Astrocyte of the cerebellum (primary cell): ENCODE measurements around the gene BRAT1.

ENCODE experiments used
- DNase-seq: peaks from one replicate; pipeline ENCODE4 v3.0.0-alpha.2; 2011; ENCODE audit warnings: low read depth
- H3K4me3 ChIP-seq: 2 replicates; pipeline ENCODE4 v1.5.1; 2011; ENCODE audit warnings: mild to moderate bottlenecking, low read depth, low read length, moderate library complexity
- in situ Hi-C: cut with HindIII; loops from 2 replicates; pipeline ENCODE4 v1.10.0; 2017; ENCODE audit warnings: low sequenced_read_pairs
- TF ChIP-seq, protein P1 (sequence below): IDR thresholded peaks from 2 replicates; pipeline ENCODE4 v1.5.1; 2012; ENCODE audit warnings: low read length, low read depth, moderate library complexity, mild to moderate bottlenecking; ENCODE audit errors: missing control alignments

The BRAT1 gene

GRCh38 chr7:2559283-2559950 lies 4.1 kb upstream of the BRAT1 start:
- H3K4me3 ChIP-seq = peak overlapping the region; percentile 62
- TF ChIP-seq, protein P1, sequence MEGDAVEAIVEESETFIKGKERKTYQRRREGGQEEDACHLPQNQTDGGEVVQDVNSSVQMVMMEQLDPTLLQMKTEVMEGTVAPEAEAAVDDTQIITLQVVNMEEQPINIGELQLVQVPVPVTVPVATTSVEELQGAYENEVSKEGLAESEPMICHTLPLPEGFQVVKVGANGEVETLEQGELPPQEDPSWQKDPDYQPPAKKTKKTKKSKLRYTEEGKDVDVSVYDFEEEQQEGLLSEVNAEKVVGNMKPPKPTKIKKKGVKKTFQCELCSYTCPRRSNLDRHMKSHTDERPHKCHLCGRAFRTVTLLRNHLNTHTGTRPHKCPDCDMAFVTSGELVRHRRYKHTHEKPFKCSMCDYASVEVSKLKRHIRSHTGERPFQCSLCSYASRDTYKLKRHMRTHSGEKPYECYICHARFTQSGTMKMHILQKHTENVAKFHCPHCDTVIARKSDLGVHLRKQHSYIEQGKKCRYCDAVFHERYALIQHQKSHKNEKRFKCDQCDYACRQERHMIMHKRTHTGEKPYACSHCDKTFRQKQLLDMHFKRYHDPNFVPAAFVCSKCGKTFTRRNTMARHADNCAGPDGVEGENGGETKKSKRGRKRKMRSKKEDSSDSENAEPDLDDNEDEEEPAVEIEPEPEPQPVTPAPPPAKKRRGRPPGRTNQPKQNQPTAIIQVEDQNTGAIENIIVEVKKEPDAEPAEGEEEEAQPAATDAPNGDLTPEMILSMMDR = no peak
- no peak for DNase-seq
- in situ Hi-C loops = no loop called here

GRCh38 chr7:2558629-2559282 lies 3.4 kb upstream of the BRAT1 start, which contains the start of gene IQCE:
TSS of gene IQCE (plus strand) at chr7:2558979. CDS start at chr7:2559182, 203 bp downstream.
- in situ Hi-C loops = no loop called here
- DNase-seq = peak; percentile 55
- TF ChIP-seq, protein P1 = no peak
- peak within 1 kb of the TSS; percentile 62 for H3K4me3 ChIP-seq

DNA sequence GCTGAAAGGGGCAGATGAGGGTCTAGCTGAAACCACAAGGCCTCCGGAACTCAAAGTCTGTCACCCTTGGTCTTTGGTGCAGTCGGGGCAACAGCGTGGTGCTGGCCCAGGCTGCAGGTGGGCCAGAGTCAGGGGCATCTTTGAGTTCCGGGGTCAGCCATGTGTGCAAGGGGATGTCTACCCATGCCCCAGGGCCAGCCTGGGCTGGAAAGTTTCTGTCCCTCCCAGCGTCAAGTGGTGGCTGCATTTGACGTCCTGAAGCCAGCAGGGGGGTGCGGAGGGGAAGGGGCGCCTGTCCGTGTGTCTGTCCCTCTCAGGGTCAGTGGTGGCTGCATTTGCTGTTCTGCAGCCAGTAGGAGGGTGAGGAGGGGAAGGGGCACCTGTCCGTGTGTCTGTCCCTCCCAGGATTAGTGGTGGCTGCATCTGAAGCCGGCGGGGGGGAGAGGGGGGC lies 638 bp downstream of the BRAT1 start:
- DNase-seq = no peak
- TF ChIP-seq, protein P1 = no peak
- in situ Hi-C loops = loop anchor here (5.0 kb wide), 1 partner anchor 57 kb away; no protein-coding TSS in a partner anchor
- peak overlapping the region; percentile 61 for H3K4me3 ChIP-seq

DNA sequence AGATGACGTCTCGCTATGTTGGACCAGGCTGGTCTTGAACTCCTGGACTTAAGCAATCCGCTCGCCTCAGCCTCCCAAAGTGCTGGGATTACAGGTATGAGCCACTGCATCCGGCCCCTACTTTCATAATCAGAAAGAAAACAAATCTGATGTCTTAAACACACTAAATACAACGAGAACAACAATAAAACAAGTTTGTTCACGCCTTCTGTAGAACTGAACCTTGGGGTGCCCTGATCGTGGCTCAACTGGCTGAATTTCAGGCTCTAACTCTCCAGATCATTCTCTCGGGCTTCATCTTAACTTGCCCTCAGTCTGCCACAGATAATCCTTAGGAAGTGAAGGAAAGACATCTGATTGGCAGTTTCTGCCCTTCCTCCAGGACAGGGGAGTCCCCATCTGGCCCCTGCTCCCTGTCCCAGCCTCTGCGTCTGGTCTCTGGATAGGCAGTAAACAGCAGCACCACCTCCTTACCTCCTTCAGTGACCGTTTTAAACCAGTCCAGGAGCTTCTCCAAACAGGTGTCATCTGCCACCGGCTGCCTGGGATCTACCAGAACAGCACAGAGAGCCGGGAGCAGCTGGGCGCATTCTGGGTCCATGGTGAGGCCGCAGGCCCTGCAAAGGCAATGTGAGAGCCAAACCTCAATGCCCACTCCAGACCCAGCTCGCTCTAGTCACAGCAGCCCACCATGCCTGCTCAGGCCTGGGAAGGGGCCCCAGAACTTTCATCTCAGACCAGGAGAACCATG lies 1.3 kb downstream of the BRAT1 start:
- in situ Hi-C loops = loop anchor here (5.0 kb wide), 1 partner anchor 57 kb away; no protein-coding TSS in a partner anchor

GRCh38 chr7:2553108-2553507 lies 2.2 kb downstream of the BRAT1 start:
- DNase-seq = no peak
- TF ChIP-seq, protein P1 = no peak
- in situ Hi-C loops = loop anchor here (5.0 kb wide), 1 partner anchor 56 kb away; no protein-coding TSS in a partner anchor
- no peak overlapping the region for H3K4me3 ChIP-seq

More for the DNA sequence above, 1.3 kb downstream of the BRAT1 start:
- H3K4me3 ChIP-seq = peak overlapping the region; percentile 61
- DNase-seq = no peak
- TF ChIP-seq, protein P1 = no peak

DNA sequence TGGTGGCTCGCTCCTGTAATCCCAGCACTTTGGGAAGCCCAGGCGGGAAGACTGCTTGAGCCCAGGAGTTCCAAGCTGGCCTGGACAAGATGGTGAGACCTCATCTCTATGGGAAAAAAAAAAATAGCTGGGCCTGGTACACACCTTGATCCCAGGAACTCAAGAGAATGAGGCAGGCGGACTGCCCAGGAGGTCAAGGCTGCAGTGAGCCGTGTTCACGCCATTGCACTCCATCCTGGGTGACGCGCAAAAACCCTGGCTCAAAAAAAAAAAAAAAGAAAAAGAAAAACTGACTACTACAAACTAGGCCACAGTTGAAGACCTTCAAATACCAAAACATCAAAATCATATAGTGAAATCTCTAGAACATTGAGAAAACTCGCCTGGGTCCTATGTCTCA lies 3.9 kb downstream of the BRAT1 start:
- in situ Hi-C loops = loop anchor here (5.0 kb wide), 1 partner anchor 54 kb away; no protein-coding TSS in a partner anchor
- no peak for DNase-seq
- no peak overlapping the region for H3K4me3 ChIP-seq
- TF ChIP-seq, protein P1 = no peak
